Stomach (tissue), 4 donors: ENCODE measurements around the gene KRTCAP2.

Experiments
- CTCF ChIP-seq, 7 experiments: fragments of 450-650 bp in 4 of 7; fragments of 200-600 bp in 3 of 7; sonication (generic) in 3 of 7; IDR thresholded peaks; one replicate each; pipeline ENCODE4 v1.5.1; 2016 to 2019; ENCODE audit warnings: antibody characterized with exemption in 7 of 7, control low read depth in 2 of 7, mild to moderate bottlenecking in 1 of 7
- EP300 ChIP-seq: sonication (generic); formaldehyde crosslinking; IDR thresholded peaks from one replicate; pipeline ENCODE4 v1.6.1; 2017; ENCODE audit warnings: antibody characterized with exemption
- POLR2A ChIP-seq, 4 donors: fragments of 450-650 bp; IDR thresholded peaks; one replicate each; pipeline ENCODE4 v1.6.1; 2016; ENCODE audit warnings: antibody characterized with exemption in 4 of 4, control low read depth in 2 of 4, mild to moderate bottlenecking in 1 of 4, moderate library complexity in 1 of 4
- POLR2AphosphoS5 ChIP-seq, 3 donors: sonication (generic); formaldehyde crosslinking; IDR thresholded peaks; one replicate each; pipeline ENCODE4 v1.6.1; 2016; ENCODE audit warnings: antibody characterized with exemption in 3 of 3

- no peak for TF ChIP-seq CTCF (IDR thresholded peaks at IDR 0.05)
- no peak for TF ChIP-seq POLR2A (IDR thresholded peaks at IDR 0.05)
- TF ChIP-seq EP300: no peak
- no peak for TF ChIP-seq POLR2AphosphoS5 (IDR thresholded peaks at IDR 0.05)
Measured at GRCh38 chr1:155145491-155145890, 27.6 kb downstream of the KRTCAP2 start.
